CD4-positive, alpha-beta T cell treated with Interleukin-12 subunit alpha and Interleukin-12 subunit beta, for 1 hour (primary cell): Measurements from ENCODE around the gene DLG2.

ENCODE experiments used
- DNase-seq: peaks from one replicate; pipeline ENCODE4 v3.0.0-alpha.2; 2020

The DLG2 gene

GRCh38 chr11:83572581-83573496 lies 2054.3 kb downstream of the DLG2 start:
- DNase-seq: no peak

- DNase-seq: no peak
These were observed 2055.8 kb downstream of the DLG2 start for GRCh38 chr11:83571302-83571701.

DNA sequence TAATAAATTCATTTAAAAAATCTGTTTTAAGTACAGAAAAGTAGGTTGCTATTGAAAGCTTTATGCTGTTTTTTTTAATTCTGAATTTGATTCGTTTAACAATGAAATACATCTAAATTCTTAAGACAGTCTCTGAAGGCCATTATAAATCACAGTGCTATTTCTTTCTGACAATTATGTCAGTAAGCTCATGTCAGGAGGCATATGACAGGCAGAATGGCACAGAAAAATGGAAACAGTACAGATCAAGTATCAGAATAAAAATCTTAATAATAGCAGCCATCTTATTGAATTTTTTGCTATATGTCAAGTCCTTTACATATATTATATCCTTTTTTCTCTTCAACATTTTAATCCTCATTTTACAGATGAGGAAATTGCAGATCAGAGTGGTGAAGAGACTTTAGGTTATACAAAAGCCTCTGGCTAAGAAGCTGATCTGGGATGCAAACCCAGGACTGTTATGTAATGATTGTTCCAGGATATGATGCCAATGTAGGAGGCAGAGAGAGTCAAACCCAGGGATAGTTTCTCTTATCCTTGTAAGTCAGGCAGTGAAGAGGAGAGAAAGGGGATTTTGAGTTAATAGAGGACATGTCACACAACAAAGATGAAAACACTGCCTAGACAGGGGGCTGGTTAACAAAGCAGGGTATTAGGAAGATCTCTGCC lies 2057.9 kb downstream of the DLG2 start:
- no peak for DNase-seq

GRCh38 chr11:83568516-83568915 lies 2058.6 kb downstream of the DLG2 start:
- no peak for DNase-seq

DNA sequence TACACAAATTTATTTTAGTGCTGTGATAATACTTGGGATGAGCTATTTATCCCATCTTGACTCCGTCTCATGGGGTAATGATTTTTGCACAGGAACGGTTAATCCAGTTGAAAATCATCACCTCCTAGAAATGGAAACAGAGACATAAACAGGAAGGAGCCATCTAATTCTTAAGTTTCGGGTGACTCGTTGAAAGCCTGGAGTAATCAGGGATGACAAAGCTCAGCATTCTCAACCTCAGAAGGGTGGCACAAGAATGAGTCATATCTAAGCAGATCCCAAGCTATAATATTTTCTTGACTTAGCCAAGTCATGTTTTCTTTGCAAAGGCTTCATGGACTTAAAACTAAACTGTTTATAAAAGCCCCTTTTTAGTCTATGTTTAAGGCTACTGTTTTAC lies 2060.2 kb downstream of the DLG2 start:
- no peak for DNase-seq

GRCh38 chr11:83564870-83565269 lies 2062.3 kb downstream of the DLG2 start:
- no peak for DNase-seq

GRCh38 chr11:83558281-83558680 lies 2068.9 kb downstream of the DLG2 start:
- DNase-seq: no peak

GRCh38 chr11:83557653-83558052 lies 2069.5 kb downstream of the DLG2 start:
- no peak for DNase-seq

DNA sequence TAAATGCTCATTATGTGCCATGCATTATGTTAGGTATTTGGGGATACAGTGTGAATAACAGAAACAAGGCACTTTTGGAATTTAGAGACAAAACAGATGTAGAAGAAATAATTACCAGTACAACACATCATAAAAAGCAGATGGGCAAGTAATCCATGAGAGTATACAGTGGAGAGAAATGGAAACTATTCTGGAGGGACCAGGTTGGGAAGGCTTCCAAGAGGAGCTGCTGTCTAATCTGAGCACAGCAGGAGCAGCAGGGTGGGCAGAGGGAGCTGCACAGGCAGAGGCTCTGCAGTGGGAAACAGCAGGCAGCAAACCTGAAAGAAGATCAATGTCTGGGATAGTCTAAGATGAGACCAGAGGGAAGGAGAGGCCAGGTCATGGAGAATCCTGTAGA lies 2072.3 kb downstream of the DLG2 start:
- DNase-seq: no peak

DNA sequence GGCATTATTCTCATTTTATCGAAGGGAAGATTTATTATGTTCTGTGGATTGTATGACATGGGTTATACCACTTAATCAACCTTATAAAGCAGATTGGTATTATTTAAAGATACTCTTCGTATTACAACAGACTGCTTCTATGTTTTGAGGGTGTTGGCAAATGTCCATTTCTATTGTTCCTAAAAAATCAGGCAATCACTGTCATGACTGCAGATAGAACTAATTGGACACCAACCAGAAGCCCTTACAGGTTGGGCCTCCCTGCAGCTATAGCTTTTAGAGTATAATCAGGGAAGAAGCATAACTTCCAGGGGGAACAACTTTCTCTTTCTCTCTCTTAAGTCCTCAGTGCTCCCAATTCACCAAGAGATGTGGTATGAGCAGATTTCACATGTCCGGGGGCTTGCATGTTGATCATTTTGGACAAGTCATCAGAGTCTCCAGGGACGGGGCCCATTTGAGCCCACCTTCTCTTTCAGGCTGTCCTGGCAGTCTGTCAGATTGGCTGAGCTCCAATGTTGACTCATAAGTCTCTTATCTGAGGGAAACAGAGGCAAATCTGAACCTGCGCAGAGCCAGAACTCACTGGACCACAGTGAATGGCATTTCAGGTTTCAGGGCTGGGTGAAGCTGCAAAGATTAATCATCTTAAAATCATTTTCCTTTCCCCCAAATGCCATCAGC lies 2077.0 kb downstream of the DLG2 start:
- no peak for DNase-seq

- DNase-seq: no peak
These were observed 2080.8 kb downstream of the DLG2 start for GRCh38 chr11:83546368-83546767.

DNA sequence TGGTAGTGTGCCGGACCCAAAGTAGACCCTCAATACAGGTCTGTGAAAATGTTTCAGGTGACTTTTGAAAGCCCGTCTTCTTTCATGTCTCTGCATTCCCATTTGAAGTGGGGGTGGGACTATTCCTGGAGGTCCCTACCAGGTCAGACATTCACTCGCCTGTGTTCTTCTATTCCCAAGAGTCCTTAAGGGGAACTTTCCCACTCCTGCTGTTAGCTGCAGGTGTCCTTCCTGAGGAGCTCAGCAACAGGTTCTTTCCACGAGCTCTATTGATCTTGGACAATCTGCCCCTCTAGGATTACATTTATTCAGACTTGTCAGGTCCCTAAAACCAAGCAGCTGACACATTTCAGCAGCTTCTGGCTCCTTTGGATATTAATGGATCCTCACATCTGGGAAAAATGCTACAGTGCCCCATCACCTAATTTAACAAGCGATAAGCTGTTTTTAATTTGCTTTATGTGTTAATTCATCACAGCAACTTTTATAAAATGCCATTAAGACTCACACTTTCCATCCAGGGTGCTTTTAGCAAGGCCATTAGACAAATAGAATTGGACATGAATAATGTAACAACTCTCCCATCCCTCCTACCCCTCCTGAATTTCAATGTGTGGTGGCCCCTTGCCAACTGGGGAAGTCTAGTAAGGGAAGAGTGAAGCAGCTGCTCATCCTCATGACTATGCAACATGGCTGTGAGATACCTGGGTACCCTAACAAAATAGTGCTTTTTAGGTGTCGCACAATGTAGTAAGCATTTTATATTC lies 2081.5 kb downstream of the DLG2 start:
- DNase-seq: no peak

GRCh38 chr11:83544846-83545245 lies 2082.3 kb downstream of the DLG2 start:
- no peak for DNase-seq

DNA sequence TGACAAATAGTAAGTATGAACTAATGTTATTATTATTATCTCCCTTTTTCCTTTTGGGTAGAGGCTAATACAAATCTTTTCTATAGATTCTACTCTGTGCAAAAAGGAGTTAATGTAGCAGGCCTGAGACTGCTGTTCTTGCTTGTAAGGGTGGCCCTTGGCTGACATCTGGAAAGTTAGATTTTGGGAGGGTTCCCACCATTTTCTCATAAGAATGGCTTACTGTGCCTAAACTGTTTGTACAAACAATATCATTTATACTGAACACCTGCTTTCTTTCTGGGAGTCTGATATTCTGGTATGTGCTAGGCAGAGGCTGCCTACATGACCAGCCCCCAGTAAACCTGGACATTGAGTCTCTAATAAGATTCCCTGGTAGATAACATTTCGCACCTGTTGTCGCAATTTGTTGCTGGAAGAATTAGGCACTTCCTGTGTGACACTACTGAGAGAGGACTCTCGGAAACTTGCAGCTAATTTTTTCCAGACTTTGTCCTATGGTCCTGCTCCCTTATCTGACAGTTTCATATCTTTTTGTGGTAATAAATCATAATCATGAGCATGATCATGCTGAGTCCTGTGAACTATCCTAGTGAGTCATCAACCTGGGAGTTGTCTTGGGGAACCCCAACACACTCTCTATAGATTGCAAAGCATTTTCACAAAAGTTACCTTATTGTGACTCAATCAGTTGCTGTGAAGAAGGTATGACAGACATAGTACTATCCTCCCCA lies 2083.3 kb downstream of the DLG2 start:
- DNase-seq: no peak

- DNase-seq: no peak
These were observed 2084.3 kb downstream of the DLG2 start for GRCh38 chr11:83542861-83543260.

- DNase-seq: no peak
These were observed 2086.4 kb downstream of the DLG2 start for GRCh38 chr11:83540728-83541127.

DNA sequence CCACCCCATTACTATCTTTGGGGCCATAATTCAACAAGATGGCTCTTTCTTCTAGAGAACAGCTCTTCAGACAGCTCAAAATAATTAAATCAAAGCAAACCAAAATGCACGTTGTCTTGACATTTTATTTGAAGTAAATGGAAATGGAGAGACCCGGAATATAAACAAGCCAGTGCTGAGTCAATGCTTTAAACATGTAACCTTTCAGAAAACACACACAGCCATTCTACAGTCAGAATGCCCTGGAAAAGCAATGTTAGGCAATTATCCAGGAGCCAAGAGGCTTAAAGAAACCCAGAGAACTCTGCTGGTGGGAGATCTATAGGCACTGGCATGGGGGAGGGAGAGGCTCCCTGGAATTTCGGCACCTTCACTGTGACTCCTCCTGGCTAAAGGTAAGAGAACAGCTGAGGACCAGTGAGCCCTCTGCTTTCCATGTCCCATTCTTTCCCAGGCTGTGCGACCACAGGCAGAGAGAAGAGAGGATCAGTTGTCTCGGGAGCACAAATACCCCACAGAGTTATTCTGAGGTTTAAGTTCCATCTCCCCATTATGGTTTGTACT lies 2086.9 kb downstream of the DLG2 start:
- DNase-seq: no peak

- no peak for DNase-seq
These were observed 2088.9 kb downstream of the DLG2 start for GRCh38 chr11:83538286-83538685.

DNA sequence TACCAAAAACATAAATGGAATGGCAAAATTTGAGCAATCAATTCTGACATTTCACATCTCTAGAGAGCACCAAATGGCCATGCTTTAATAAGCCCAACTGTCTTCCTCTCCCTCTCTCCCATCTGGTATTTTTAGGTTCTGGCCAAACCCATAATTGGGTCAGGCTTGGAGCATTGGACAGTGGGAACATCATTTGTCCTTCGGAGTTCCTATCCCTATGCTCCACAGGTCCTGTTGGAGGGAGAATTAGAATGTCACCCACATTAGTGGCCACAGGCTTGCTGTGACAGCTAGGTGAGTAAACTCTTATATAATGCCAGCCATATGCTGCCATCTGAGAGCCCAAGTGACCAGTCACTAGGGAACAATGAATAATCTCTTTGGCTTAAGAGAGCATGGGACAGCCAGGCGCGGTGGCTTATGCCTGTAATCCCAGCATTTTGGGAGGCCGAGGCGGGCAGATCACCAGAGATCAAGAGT lies 2090.0 kb downstream of the DLG2 start:
- no peak for DNase-seq

DNA sequence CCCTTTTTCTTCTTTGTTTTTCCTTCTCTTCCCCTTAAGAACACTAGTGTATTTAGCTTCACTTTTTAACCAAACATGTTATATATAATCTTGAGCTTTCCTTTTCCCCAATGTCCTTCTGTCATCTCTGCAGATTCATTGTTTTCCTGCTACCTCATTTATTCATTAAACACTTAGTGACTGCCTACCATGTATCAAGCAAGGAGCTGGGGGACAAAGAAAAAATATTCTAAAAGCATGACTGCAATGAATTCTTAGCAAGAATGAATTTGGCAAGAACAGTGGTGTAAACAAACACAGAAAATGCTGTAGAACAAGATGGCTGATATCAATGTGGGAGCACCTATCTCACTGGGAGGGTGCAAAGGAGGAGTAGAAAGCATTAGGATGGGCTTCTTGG lies 2094.0 kb downstream of the DLG2 start:
- no peak for DNase-seq

GRCh38 chr11:83528877-83529276 lies 2098.3 kb downstream of the DLG2 start:
- DNase-seq: no peak

- no peak for DNase-seq
These were observed 2098.9 kb downstream of the DLG2 start for GRCh38 chr11:83528225-83528624.
